Sciatic nerve (tissue), 2 donors: ENCODE data around the gene GPR101. TPM values are rescaled to one million over a fixed set of nuclear protein-coding genes. Genes with fewer than 3 reads are reported as not detected.

Experiments
- ATAC-seq: fragments of 200-7000 bp; cut with Tn5 transposase; one replicate; pipeline ENCODE4 v1.9.1; 2020; ENCODE audit warnings: mild to moderate bottlenecking, moderate library complexity
- DNase-seq: peaks from one replicate; pipeline ENCODE4 v3.0.0-alpha.2; 2020; ENCODE audit warnings: low spot score
- intact Hi-C: fragments of 100-400 bp; cut with DNase I; formaldehyde crosslinking; loops from one replicate; pipeline ENCODE4 v1.14.2; 2022
- total RNA-seq: library from RNA; stranded (reverse); fragmentation: NEBNext Ultra II Directional; extraction: Animal tissue kit (Norgen Biotek cat#: 25700); gene quantifications from one replicate; pipeline ENCODE4 v1.2.1, GENCODE V29; 2021
- donor health status: DM: no; HTN: no; CAD: no.
- donor health status: DM: no; HTN: no; CAD: no.

Gene GPR101
- not detected for total RNA-seq

DNA sequence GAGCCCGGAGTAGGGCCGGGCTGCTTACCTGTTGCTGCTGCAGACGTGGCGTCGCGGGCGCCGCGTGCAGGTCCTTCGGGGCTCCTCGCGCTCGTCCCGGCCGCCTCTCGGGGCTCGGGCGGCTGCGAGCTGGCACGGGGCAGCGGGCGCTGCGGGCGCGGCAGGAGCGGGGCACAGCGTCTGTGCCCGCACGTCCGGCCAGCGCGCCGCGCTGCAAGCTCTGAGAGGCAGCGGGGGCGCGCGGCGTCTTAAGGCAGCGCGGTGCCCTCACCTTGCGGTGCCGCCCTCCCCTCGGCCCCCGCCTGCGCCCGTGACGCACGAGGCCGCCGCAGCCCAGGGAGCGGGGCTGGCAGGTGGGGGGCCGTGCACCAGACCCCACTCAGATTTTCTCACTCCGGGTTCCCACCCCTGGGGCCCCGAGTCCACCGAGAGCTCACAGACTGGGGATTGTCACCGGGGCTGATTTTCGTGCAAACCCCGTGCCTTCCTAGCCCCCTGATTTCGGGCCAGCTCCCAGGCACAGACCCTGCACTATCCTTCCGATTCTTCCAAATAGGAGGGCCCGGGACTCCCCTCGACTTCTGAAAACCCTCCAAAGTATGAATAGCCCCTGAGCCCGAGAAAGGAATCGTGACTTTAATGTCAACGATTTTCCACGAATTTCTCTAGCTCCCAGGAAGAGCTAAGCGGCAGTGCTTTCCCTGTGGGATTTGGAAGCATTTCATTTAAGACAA is at the start of gene GPR101:
Gene GPR101, minus strand, starts transcription at position 222 of the 734 bp plus-strand sequence. CDS start 2,321 bp downstream, outside the sequence.
- ATAC-seq = no peak
- intact Hi-C loops = no loop called here
- no peak for DNase-seq

- intact Hi-C loops = no loop called here
- ATAC-seq (no peak), DNase-seq (no peak)
These were observed 47.4 kb upstream of the GPR101 start for GRCh38 chrX:137081239-137081638.

DNA sequence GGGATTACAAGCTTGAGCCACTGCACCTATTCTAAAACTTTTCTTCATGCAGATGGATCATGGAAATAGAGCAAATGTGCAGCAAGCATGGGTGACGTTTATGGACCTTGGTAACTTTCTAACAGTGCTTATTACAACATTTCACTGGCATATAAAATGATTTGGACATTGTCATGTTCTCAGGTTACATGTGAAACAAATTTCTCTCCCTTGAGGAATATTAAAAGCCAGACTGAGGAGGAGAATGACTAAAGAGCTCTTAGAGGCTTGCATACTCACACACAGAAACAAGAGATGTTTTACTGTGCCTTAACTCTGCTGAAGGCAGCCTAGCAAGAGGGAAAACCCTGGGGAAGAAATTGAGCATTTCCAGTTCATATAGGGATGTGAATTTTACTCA is 38.6 kb upstream of the GPR101 start:
- intact Hi-C loops = no loop called here
- no peak for DNase-seq
- no peak for ATAC-seq

DNA sequence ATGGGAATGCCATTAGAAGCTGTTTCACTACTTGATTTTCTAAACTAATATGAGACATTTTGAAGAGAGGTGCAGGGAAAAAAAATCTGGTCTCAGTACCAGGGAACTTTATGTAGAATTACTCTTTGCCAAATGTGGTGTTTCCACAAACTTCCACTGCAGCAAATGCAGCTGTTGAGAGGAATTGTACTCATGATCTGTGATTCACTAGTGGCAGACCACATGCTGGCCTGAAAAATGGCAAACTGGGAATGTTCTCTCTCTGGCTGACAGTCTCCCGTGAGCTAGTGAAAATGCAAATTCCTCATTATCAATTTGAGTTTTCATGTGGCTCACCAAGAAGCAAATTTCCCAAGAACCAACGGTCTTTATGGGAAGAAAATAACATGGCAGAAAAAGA is 37.8 kb upstream of the GPR101 start:
- ATAC-seq = no peak
- no peak for DNase-seq
- intact Hi-C loops = no loop called here

DNA sequence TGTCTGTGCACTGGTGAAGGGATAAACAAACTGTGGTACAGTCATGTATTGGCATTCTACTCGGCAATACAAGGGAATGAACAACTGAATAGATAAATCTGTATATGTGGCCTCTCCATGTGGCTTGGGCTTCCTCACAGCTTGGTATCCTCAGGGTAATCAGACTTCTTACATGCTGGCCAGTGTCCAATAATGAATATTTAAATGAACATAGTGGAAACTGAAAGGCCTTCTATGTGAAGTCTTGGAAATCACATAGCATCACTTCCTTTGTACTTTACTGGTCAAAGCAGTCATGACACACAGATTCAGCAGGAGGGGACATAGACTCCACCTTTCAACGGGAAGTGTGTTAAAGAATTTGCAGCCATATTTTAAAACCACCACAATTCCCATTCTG is 33.4 kb upstream of the GPR101 start:
- no peak for ATAC-seq
- intact Hi-C loops = no loop called here

GRCh38 chrX:137062915-137063617 is 29.3 kb upstream of the GPR101 start:
- ATAC-seq (no peak), DNase-seq (no peak)
- intact Hi-C loops = no loop called here

More for the DNA sequence above, 33.4 kb upstream of the GPR101 start:
- DNase-seq = no peak

GRCh38 chrX:137058339-137059127 is 24.7 kb upstream of the GPR101 start:
- ATAC-seq = no peak
- intact Hi-C loops = no loop called here
- no peak for DNase-seq

DNA sequence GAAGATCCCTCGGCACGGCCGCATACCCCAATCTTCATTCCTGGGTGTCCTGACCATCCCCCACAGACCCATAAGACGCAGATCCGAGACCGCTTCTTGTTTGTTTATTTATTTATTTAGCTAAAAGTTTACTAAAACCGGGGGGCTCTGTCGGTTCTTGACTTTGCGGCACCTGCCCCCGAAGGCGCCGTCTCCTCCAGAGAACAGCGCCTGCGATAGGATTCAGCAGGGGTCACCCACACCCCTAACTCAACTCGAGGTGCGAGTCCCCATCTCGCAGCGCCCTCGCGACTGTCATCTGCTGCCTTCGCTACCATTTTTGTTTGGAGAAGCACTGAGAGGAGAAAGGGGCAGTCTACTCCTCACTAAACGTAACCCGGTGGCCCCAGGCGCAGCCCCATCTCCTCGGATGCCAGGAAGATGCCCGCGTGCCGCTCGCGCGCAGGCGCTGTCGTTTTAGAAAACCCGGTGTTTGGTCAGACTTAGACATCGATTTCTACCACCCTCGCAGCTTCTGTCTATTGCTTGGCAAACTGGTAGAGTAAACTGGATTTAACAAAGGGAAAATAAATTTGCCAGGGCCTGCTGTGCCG is 18.9 kb upstream of the GPR101 start:
- DNase-seq (no peak), ATAC-seq (no peak)
- intact Hi-C loops = loop anchor here (5.0 kb wide), 1 partner anchor 340 kb away; no protein-coding TSS in a partner anchor

GRCh38 chrX:137051978-137052642 is 18.3 kb upstream of the GPR101 start:
- intact Hi-C loops = loop anchor here (5.0 kb wide), 1 partner anchor 340 kb away; no protein-coding TSS in a partner anchor
- DNase-seq (peak; percentile 79), ATAC-seq (peak; percentile 84)

DNA sequence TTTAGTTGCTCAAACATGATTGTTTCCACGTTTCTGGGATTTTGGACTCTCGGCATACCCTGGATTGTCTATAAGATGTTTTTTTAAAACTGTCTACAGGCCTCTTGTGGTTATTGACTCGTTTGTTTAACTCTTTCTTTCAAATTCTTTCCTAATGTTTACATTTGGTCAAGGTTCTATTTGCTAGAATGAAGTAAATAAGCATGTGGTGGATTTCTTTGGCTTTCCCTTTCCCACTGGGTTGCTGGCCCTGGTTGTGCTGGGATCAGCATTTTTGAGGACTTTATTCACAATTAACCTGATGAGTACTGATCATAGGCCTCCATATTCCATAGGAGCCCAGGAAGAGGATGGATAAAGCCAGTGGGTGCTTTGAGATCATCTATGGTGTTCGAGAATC is 11.1 kb upstream of the GPR101 start:
- DNase-seq (no peak), ATAC-seq (no peak)
- intact Hi-C loops = no loop called here

GRCh38 chrX:137043736-137044135 is 9.9 kb upstream of the GPR101 start:
- no peak for ATAC-seq
- intact Hi-C loops = no loop called here
- no peak for DNase-seq

DNA sequence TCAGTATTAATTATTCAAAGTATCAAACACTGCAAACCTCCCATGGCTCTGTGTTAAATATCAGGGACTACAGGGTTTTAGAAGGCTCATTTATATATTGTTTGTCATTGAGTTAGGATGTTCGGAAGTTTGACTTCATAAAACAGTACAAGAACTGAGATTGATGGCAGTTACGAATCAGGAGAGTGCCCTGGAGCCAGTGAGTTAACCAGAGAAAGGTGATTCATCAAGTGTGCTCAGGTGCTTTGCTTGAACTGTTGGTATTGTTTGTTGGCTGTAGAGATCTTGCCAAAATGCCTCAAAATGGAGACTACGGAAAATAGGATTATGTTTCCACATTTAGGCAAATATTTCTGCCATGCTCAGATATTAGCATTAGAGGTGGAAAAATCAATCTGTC is 7.5 kb upstream of the GPR101 start:
- ATAC-seq (no peak), DNase-seq (no peak)
- intact Hi-C loops = no loop called here

DNA sequence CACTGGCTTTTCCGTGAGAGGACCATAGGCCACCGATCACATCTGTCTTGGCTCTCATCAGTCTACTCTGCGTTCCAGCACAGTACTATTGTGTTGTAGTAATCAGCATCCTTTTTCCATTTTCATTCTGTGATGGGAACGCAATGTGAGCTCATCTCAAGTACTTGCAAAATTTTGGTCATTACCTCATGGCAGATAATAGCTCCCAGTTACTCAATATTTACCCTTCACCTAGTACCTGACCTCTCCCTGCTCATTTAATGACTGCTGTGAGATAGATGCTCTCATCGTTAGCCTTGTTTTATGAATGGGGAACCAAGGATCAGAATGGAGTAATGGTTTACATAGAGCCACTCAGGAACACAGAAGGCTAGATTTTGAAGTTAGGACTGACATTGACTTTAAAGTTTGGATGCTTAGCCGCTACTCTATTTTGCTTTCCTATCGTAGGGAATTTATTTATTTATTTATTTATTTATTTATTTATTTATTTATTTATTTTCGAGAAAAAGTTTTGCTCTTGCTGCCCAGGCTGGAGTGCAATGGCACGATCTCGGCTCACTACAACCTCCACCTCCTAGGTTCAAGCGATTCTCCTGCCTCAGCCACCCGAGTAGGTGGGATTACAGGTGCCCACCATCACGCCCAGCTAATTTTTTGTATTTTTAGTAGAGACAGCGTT is 6.5 kb upstream of the GPR101 start:
- ATAC-seq = no peak
- intact Hi-C loops = no loop called here
- DNase-seq = no peak

DNA sequence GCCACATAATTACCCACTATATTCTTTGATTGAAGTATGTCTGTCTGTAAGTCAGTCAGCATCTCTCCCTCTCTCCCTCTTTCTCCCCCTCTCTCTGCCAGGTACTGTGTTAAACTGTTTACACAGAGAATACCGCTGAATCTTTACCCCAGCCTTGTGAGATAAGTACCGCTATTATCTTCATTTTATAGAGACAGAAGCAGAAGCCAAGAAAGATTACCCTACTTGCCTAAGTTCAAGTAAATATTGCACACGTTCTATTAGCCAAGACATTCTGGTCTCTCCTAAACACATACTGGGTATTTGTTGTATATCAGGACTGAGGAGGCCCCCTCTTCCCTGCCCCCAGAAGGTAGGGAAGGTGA is 695 bp upstream of the GPR101 start:
- intact Hi-C loops = no loop called here
- no peak for DNase-seq
- ATAC-seq = no peak

- DNase-seq (no peak), ATAC-seq (no peak)
- intact Hi-C loops = no loop called here
These were observed 688 bp downstream of the GPR101 start for GRCh38 chrX:137032841-137033773.

GRCh38 chrX:137032341-137032694 is 1.5 kb downstream of the GPR101 start:
- DNase-seq = no peak
- intact Hi-C loops = no loop called here
- no peak for ATAC-seq

DNA sequence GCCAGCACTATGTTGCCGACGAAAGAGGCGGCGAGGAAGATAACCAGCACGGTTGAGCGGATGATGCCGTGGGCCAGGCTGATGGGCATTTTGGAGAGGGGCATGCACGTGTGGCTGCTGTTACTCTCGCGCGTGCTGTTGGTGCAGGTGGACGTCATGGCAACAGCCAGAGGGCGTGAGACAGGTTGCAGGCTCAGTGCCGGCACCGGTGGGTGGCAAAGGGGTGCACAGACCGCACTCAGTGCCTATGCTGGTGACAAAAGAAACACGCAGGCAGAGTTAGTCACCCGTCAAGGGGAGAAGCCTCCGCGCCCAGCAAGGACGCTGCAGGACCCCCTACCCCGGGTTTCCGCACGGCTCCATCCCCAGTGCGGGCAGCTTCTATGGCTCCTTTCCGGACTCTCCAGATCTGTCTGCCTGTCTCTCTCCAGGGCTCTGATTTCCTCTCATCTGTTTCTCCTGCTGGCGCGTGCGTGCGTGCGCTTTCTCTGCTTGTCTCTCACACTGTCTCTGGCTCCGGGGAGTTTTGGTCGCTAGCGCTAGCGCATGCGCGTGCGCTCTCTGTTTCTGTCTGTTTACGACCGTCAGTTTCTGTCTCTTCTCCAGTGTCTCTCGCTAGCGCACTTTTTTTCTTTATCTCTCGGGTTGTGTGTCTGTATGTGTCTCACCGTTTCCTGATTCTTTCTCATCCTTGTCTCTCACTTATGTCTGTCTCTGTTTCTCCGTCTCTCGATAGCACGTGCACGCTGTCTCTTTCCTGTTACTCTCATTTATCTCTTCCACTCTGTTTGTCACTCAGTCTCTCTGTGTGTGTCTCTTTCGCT is 2.1 kb downstream of the GPR101 start:
- intact Hi-C loops = no loop called here
- no peak for ATAC-seq
- DNase-seq = no peak
